K562 (cell line): ENCODE measurements around the gene HMCN1. TPM values are rescaled to one million over a fixed set of nuclear protein-coding genes. Genes with fewer than 3 reads are reported as not detected.
A peak's percentile ranks its signal among the peaks of the same experiment; 100 is the strongest.

Experiments
- BHLHE40 ChIP-seq: IDR thresholded peaks from 2 replicates; pipeline ENCODE4 v1.6.1; 2011; ENCODE audit warnings: low read length, improper control_type of control experiment
- BRD9 ChIP-seq: fragments of 450-650 bp; IDR thresholded peaks from 2 replicates; pipeline ENCODE4 v1.6.1; 2018; ENCODE audit warnings: low read depth; ENCODE audit not compliant: partially characterized antibody
- COPS2 ChIP-seq: fragments of 450-650 bp; conservative IDR thresholded peaks from 2 replicates; pipeline ENCODE4 v1.6.1; 2016; ENCODE audit warnings: mild to moderate bottlenecking, moderate library complexity
- DMBX1 ChIP-seq: fragments of 250-450 bp; sonication (Bioruptor Pico); IDR thresholded peaks from 2 replicates; pipeline ENCODE4 v1.8.0; 2022; ENCODE audit warnings: inconsistent platforms, mild to moderate bottlenecking, moderate library complexity, borderline replicate concordance
- E2F5 ChIP-seq: sonication (generic); formaldehyde crosslinking; IDR thresholded peaks from 2 replicates; pipeline ENCODE4 v1.8.0; 2022; ENCODE audit warnings: mild to moderate bottlenecking, missing genetic modification reagents
- E2F8 ChIP-seq: fragments of 450-650 bp; IDR thresholded peaks from 2 replicates; pipeline ENCODE4 v1.7.1; 2018; ENCODE audit warnings: mild to moderate bottlenecking, low read depth; ENCODE audit not compliant: partially characterized antibody
- EHMT2 ChIP-seq: fragments of 450-650 bp; IDR thresholded peaks from 2 replicates; pipeline ENCODE4 v1.6.1; 2018; ENCODE audit warnings: antibody characterized with exemption
- FOXM1 ChIP-seq, 2 experiments: fragments of 450-650 bp in 1 of 2; sonication (generic) in 1 of 2; formaldehyde crosslinking in 1 of 2; IDR thresholded peaks; 2 replicates each; pipeline versions ENCODE4 v1.6.1 to v1.9.0; 2017 to 2022; ENCODE audit warnings: low read depth in 2 of 2, mild to moderate bottlenecking in 2 of 2, missing genetic modification reagents in 1 of 2, moderate library complexity in 1 of 2
- FOXO4 ChIP-seq: fragments of 450-650 bp; formaldehyde crosslinking; IDR thresholded peaks from 2 replicates; pipeline ENCODE4 v1.4.0; 2020; ENCODE audit warnings: mild to moderate bottlenecking, moderate library complexity
- MAZ ChIP-seq, 2 experiments: fragments of 450-650 bp in 1 of 2; sonication (generic) in 1 of 2; formaldehyde crosslinking; IDR thresholded peaks in 1 of 2; conservative IDR thresholded peaks in 1 of 2; 2 replicates each; pipeline versions ENCODE4 v1.4.0 to v1.5.0; 2020; ENCODE audit warnings: mild to moderate bottlenecking in 1 of 2, missing genetic modification reagents in 1 of 2
- MYBL2 ChIP-seq, 2 experiments: fragments of 450-650 bp in 1 of 2; sonication (generic) in 1 of 2; formaldehyde crosslinking in 1 of 2; IDR thresholded peaks; 2 replicates each; pipeline versions ENCODE4 v1.6.1 to v1.8.1; 2017 to 2022; ENCODE audit warnings: borderline replicate concordance in 1 of 2, inconsistent platforms in 1 of 2, low read depth in 1 of 2, mild to moderate bottlenecking in 1 of 2, missing genetic modification reagents in 1 of 2, moderate library complexity in 1 of 2
- RBM39 ChIP-seq: fragments of 200-400 bp; formaldehyde crosslinking; optimal IDR thresholded peaks from 2 replicates; pipeline ENCODE3; 2018; ENCODE audit warnings: low read depth, low read length
- TCF3 ChIP-seq: sonication (generic); formaldehyde crosslinking; IDR thresholded peaks from 2 replicates; pipeline ENCODE4 v1.4.0; 2020; ENCODE audit warnings: mild to moderate bottlenecking, missing genetic modification reagents
- ZNF512 ChIP-seq: IDR thresholded peaks from 2 replicates; pipeline ENCODE4 v1.6.1; 2016; ENCODE audit warnings: missing genetic modification characterization, missing compliant biosample characterization
- ZNF592 ChIP-seq: fragments of 450-650 bp; IDR thresholded peaks from 2 replicates; pipeline ENCODE4 v1.6.1; 2017; ENCODE audit warnings: antibody characterized with exemption, mild to moderate bottlenecking
- ZNF764 ChIP-seq: fragments of 250-450 bp; sonication (Bioruptor Pico); IDR thresholded peaks from 2 replicates; pipeline ENCODE4 v1.4.0; 2020; ENCODE audit warnings: low read depth, mild to moderate bottlenecking, moderate library complexity
- polyA plus RNA-seq, 8 experiments: library from polyadenylated mRNA; depleted of rRNA in 4 of 8; stranded (reverse) in 5 of 8; unstranded in 3 of 8; fragments of >200 nt; fragmentation: Nextera tagmentation in 2 of 8; fragmentation: Illumina TruSeq in 1 of 8; extraction: Ambion mirVana in 2 of 8; extraction: Trizol in 1 of 8; gene quantifications; 2 replicates each; pipeline versions ENCODE4 v1.2.1 to v1.2.3, GENCODE V29; 2011 to 2014; ENCODE audit warnings: inconsistent platforms in 1 of 8, missing spikeins in 1 of 8
- total RNA-seq, 7 experiments: library from RNA; depleted of rRNA in 6 of 7; stranded (reverse); fragments of >200 nt in 6 of 7; fragmentation: Illumina TruSeq in 2 of 7; extraction: Trizol in 2 of 7; gene quantifications; 2 replicates each; pipeline versions ENCODE4 v1.2.1 to v1.2.3, GENCODE V29; 2011 to 2021; ENCODE audit warnings: low replicate concordance in 1 of 7

Gene HMCN1
- total and polyA plus RNA-seq, 9 of the 15 experiments (the other 6 are each of a cell fraction or from before 2014, with no cell fraction given): 0.07 to 0.36 (median 0.21) TPM

- TF ChIP-seq E2F5: no peak
- no peak for TF ChIP-seq FOXO4 (CRISPR knock-in tag)
- TF ChIP-seq TCF3 (CRISPR knock-in tag): peak; percentile 79
- TF ChIP-seq E2F8: no peak
- TF ChIP-seq EHMT2: peak; percentile 67
- no peak for TF ChIP-seq MYBL2 (IDR thresholded peaks at IDR 0.05; ENCODE audit: low read depth)
- TF ChIP-seq MYBL2 (CRISPR knock-in tag; IDR thresholded peaks at IDR 0.05; ENCODE audit: borderline replicate concordance): no peak
- no peak for TF ChIP-seq ZNF764 (CRISPR knock-in tag)
- no peak for TF ChIP-seq COPS2
- TF ChIP-seq DMBX1: peak; percentile 13; the same call in 1 of the 2 replicates
- no peak for TF ChIP-seq BHLHE40
- no peak for TF ChIP-seq ZNF512 (tag)
- TF ChIP-seq MAZ (CRISPR knock-in tag; conservative IDR thresholded peaks at IDR 0.05 in 1 of 2, IDR thresholded peaks at IDR 0.05 in 1 of 2): no peak
- 0 out of 2 replicates have a peak, but pooled peaks have one; percentile 34 for TF ChIP-seq ZNF592
- no peak for TF ChIP-seq RBM39
- TF ChIP-seq FOXM1 (IDR thresholded peaks at IDR 0.05; ENCODE audit: low read depth): peak; percentile 38; the same call in 1 of the 2 replicates
- TF ChIP-seq FOXM1 (CRISPR knock-in tag; IDR thresholded peaks at IDR 0.05; ENCODE audit: low read depth): no peak
- no peak for TF ChIP-seq BRD9
Observed at GRCh38 chr1:186022184-186022583, 288.0 kb downstream of the HMCN1 start (continued).
